Stimulated activated effector memory CD8-positive, alpha-beta T cell treated with anti-CD3 and anti-CD28 coated beads, Interleukin-12 subunit alpha, Interleukin-12 subunit beta, amount 100 ng/mL, for 72 hours (primary cell): ENCODE data around the gene DNM2.

Source experiments
- ATAC-seq: fragments of 150-1000 bp; cut with Tn5 transposase; 2 replicates; pipeline ENCODE4 v1.10.0; 2021
- DNase-seq, 2 donors: peaks; one replicate each; pipeline ENCODE4 v3.0.0; 2021 to 2022; ENCODE audit warnings: low spot score in 2 of 2
- H3K27ac Mint-ChIP-seq: one replicate; pipeline ENCODE4 v1.8.0; 2022; ENCODE audit warnings: mild to moderate bottlenecking, mixed read lengths
- H3K36me3 Mint-ChIP-seq: one replicate; pipeline ENCODE4 v1.8.0; 2022; ENCODE audit warnings: mild to moderate bottlenecking, mixed read lengths
- H3K4me1 Mint-ChIP-seq: one replicate; pipeline ENCODE4 v1.8.0; 2022; ENCODE audit warnings: mixed read lengths
- H3K4me3 Mint-ChIP-seq: one replicate; pipeline ENCODE4 v1.8.0; 2022; ENCODE audit warnings: mild to moderate bottlenecking, mixed read lengths
- H3K9me3 Mint-ChIP-seq: one replicate; pipeline ENCODE4 v1.8.0; 2022; ENCODE audit warnings: mixed read lengths

The DNM2 gene

DNA sequence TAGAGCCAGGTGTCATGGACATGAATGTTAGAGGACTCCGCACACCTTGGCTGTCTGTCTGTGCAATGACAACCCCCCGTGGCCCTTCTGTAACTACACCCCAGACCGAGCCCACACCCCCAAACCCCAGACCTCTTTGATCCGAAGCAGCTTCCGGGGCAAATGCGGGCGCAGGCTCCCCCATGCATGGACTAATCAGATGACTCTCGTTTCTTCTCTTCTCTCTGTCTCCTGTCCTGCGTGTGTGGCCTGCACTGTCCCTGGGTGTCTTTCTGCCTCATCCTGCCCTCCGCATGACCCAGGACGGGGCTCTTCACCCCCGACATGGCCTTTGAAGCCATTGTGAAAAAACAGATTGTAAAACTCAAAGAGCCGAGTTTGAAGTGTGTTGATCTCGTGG, 79.2 kb downstream of the DNM2 start:
- Mint-ChIP-seq H3K4me3 (peak overlapping the region; percentile 76), H3K4me1 (peaks cover 71% of the 10 kb centered on the region), H3K36me3 (peaks cover 92% of the 10 kb centered on the region), H3K27ac (peak overlapping the region; percentile 94), H3K9me3 (no peaks in the 10 kb centered on the region)
- peak in 1 of 2 donors; percentile 78 for DNase-seq
- peak; percentile 68 for ATAC-seq

DNA sequence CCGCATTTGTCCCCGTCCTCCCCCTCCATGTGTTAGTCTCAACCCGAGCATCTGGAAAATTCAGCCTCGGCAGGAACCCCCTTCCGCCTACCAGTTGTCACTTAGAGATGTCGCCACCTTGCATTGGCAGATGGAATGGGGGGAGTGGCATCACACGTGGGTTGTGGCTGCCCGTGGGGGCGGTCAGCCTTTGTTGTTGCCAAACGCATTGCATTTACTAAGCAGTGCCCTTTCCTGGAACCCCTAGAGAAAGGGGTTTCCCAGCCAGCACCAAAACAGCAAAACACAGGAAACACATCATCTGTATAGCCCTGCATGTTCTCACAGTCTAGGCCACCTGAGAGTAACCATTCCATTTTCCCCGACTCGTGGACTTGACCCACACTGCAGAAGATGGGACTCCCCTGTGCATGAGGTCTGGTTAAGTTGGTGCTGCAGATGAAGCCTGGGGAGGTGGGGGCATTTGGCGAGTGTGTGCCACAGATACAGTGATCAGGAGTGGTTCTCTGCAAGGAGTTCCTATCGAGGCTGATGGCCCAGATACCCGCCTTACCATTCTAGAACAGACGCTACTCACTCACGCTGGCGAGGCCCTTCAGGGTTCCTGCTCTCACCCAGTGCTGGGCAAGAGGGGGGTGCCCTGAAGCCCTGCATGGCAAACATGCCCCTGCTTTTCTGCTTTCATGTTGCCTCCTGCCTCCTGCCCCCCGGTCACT, 79.8 kb downstream of the DNM2 start:
- Mint-ChIP-seq H3K9me3 (no peaks in the 10 kb centered on the region), H3K36me3 (peaks cover 92% of the 10 kb centered on the region), H3K4me3 (peak overlapping the region; percentile 76), H3K27ac (peak overlapping the region; percentile 94), H3K4me1 (peaks cover 71% of the 10 kb centered on the region)
- DNase-seq (peak; percentile 86 to 98), ATAC-seq (peak; percentile 94)

DNA sequence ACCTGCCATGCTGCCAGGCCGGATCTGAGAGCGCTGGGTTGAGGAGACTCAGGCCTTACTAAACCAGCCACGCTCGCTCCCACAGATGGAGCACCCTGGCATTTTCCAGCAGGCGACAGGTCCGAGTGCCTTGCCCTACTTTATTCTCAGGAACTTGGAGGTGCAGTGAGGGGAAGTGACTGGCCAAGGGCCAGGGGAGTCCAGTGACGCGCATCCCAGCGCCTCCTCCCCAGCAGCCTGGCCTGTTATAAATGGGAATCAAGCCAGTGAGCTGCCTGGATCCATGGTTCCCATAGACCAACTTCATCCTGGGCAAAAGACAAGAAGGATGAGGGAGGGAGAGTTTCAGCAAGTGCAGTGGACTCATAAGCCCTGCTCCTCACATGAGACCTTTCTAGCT, 82.6 kb downstream of the DNM2 start:
- no peaks in the 10 kb centered on the region for H3K9me3 Mint-ChIP-seq
- ATAC-seq (no peak), DNase-seq (no peak)
- H3K4me3 Mint-ChIP-seq, result peak overlapping the region; percentile 76
- peaks cover 92% of the 10 kb centered on the region for H3K36me3 Mint-ChIP-seq
- peaks cover 57% of the 10 kb centered on the region for H3K4me1 Mint-ChIP-seq
- peak overlapping the region; percentile 94 for H3K27ac Mint-ChIP-seq

DNA sequence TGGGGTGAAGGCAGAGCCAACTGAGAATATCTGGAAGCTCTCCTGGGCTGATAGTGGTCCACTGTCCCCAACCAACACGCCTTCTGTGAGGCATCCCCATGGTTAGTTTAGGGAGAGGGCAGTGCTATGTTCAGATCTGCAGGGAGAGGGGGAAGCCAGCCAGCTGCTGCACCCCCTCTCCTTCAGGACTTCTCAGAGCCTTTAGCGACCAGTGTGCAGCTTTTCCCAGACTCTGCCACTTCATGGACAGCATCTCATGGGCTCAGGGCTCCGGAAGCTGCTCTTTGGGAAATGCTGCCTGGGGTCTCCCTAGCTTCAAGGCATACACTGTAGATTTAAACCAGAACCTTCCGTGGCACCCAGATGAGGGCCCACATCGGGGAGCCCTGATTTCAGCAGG, 84.6 kb downstream of the DNM2 start:
- no peaks in the 10 kb centered on the region for H3K9me3 Mint-ChIP-seq
- no peak for DNase-seq
- H3K4me1 Mint-ChIP-seq, result peaks cover 38% of the 10 kb centered on the region
- no peak overlapping the region for H3K4me3 Mint-ChIP-seq
- peaks cover 90% of the 10 kb centered on the region for H3K36me3 Mint-ChIP-seq
- peak overlapping the region; percentile 91 for H3K27ac Mint-ChIP-seq
- no peak for ATAC-seq

DNA sequence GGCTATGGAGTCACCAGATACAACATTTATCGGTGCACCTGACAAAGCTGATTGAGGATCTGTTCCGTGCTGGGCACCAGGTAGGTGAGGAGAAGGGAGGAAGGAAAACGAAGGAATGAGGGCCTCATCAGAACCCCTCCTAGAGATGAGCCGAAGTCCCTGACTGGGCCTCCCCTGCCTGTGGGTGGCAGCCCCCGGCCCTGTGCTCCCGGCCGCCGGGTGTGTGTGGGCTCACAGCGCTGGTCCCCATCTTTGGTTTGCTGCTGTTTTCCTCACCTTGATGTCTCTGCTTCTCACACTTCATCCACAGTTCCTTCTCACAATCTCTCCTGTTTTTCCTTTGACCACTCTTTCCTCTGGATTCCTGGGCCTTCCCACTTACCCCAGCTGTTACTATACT, 85.4 kb downstream of the DNM2 start:
- no peak overlapping the region for H3K4me3 Mint-ChIP-seq
- peaks cover 90% of the 10 kb centered on the region for H3K36me3 Mint-ChIP-seq
- no peak for ATAC-seq
- H3K27ac Mint-ChIP-seq, result peak overlapping the region; percentile 91
- peaks cover 35% of the 10 kb centered on the region for H3K4me1 Mint-ChIP-seq
- no peak for DNase-seq
- no peaks in the 10 kb centered on the region for H3K9me3 Mint-ChIP-seq

DNA sequence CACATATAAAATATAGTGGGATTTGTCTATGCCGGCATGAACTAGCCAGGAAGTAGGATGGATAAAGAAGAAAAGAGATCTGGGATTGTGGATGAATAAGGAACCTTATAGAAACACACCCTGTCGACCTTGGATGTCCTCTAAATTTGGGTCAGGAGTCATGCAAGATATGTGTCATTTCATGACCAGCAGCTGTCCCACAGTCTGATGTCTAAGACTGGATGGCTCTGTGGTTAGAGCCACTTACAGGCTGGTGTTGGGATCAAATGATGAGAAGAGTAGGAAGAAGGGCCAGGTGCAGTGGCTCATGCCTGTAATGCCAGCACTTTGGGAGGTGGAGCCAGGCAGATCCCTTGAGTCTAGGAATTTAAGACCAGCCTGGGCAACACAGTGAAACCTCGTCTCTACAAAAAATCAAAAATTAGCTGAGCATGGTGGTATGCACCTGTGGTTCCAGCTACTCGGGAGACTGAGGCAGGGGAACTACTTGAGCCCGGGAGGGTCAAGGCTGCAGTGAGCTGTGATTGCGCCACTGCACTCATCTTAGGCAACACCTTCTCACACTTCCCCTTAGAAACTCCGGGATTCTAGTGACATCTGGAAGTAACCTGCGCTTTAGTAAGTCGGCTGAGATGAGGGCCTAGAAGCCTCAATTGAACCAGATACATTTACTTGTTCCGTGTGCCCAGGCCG, 87.3 kb downstream of the DNM2 start:
- H3K36me3 Mint-ChIP-seq, result peaks cover 96% of the 10 kb centered on the region
- ATAC-seq (no peak), DNase-seq (no peak)
- H3K4me3 Mint-ChIP-seq, result no peak overlapping the region
- H3K9me3 Mint-ChIP-seq, result peaks cover 3% of the 10 kb centered on the region
- peak overlapping the region; percentile 73 for H3K27ac Mint-ChIP-seq
- H3K4me1 Mint-ChIP-seq, result peaks cover 35% of the 10 kb centered on the region

DNA sequence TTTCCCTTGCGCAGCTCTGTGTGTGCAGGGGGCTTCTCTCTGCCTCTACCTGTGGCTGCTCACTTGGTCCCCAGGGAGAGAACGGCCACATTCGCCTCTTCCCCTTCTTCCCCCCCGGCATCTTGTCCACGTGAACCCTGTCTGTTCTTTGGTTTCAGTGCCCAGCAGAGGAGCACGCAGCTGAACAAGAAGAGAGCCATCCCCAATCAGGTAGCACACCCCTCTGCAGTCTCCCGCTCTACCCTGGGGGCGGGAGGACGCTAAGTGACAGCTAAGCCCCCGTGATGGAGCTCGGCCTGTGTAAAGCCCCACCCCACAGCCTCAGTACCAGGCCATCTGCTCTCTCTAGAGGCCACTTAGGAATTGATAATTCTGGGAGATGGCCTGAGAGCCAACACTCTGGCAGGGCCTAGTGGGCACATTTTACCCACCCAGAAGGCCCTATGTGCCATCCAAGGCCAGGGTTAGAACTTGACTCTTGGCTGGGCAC, 87.9 kb downstream of the DNM2 start:
- H3K36me3 Mint-ChIP-seq, result peaks cover 96% of the 10 kb centered on the region
- ATAC-seq (no peak), DNase-seq (no peak)
- peaks cover 3% of the 10 kb centered on the region for H3K9me3 Mint-ChIP-seq
- peaks cover 37% of the 10 kb centered on the region for H3K4me1 Mint-ChIP-seq
- peak overlapping the region; percentile 73 for H3K27ac Mint-ChIP-seq
- no peak overlapping the region for H3K4me3 Mint-ChIP-seq

DNA sequence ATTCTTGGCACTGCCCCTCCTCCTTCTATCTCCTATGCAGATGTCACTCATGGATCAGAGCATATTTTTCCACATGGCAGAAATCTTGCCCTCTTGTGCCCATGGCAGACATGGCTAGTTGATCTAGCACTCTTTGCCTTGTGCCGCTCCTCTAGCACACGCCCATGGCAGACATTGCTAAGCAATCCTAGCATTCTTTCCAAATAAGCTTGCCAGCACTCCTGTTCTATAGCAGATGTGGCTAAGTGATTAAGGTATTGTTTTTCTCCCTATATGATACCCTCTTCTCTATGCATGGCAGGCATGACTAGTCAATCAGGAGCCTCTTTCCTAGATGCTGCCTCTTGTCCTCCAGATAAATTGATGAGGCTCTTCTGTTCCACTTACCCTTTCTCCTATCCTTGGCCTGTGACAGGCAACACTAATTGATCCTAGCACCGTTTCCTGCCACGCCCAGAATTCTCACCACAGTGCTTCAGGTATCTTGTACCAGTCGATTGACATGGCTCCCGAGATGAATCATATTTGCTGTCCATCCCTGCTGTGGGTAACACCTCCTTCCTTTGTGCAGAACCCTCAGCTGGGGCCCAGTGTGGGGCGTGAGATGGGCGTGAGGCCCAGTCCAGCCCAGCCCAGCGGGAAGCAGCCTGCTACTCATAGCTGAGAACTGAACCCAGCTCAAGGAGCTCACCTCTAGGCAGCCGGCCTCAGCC, 91.2 kb downstream of the DNM2 start:
- Mint-ChIP-seq H3K9me3 (peaks cover 3% of the 10 kb centered on the region), H3K4me3 (peak overlapping the region; percentile 51), H3K36me3 (peaks cover 85% of the 10 kb centered on the region), H3K27ac (peak overlapping the region; percentile 99), H3K4me1 (peaks cover 53% of the 10 kb centered on the region)
- ATAC-seq (peak; percentile 73), DNase-seq (peak in 1 of 2 donors; percentile 86)

DNA sequence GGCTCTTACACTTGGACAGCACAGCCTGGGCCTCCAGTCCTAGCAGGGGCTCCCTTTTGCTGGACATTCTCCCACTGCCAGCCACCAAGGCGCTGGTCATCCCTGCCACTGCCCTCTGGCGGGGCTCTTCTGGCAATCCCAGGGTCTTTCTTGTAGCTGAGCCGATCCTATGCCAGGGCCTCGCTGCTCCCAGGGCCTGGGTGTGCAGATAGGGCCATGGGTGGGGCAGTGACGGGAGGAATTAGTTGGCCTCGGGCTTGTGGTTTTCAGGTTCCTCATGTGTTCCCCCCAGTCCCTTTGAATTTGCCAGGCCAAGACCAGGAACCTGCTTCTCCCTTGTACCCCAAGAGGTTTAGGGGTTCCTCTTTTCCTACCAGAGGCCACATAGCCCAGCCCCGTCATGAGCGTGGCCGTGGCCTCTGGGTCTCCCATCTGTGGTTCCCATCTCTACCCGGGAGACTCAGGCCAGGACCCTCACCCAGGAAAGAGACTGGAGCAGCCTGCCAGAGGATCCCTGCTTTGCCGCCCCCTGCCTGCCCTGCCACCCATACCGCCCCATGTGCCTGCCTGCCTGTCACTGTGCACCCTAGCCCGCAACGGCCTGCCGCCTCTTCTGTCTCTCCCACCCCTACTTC, 91.9 kb downstream of the DNM2 start:
- no peak for DNase-seq
- H3K36me3 Mint-ChIP-seq, result peaks cover 85% of the 10 kb centered on the region
- peaks cover 3% of the 10 kb centered on the region for H3K9me3 Mint-ChIP-seq
- peak overlapping the region; percentile 51 for H3K4me3 Mint-ChIP-seq
- peaks cover 58% of the 10 kb centered on the region for H3K4me1 Mint-ChIP-seq
- peak overlapping the region; percentile 99 for H3K27ac Mint-ChIP-seq
- ATAC-seq, result no peak

DNA sequence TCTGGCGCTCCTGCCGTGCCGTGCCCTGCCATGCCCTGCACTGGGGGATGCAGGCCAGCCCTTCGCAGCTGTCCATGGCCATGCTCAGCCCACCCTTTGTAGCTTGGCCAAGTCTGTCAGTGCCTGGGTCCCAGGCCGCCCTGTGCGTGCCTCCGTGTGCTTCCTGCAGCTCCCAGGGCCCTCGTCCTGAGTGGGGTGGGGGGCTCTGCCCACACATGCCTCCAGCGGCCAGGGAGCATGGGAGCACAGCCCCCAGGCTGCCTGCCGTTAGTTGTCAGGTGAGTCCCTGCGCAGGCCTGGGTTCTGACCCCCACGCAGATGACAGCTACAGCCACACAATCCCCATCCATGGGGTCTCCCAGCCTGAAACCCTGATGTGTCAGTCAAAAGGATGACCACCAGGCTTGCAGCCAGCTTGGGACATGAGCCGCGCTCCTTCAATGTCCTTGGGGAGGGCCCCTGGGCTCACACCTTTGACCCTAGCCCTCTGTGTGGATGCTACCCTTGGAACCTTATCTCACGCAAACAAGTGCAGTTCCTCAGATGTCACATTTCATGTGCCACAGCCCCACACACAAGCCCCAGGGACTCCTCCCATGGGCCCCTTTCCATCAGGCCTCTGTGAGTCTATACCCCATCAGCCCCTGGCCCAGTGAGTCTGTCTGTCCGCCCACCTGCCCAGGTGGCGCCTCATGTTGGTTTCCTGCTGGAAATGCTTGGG, 93.7 kb downstream of the DNM2 start:
- ATAC-seq, result no peak
- H3K27ac Mint-ChIP-seq, result peak overlapping the region; percentile 99

DNA sequence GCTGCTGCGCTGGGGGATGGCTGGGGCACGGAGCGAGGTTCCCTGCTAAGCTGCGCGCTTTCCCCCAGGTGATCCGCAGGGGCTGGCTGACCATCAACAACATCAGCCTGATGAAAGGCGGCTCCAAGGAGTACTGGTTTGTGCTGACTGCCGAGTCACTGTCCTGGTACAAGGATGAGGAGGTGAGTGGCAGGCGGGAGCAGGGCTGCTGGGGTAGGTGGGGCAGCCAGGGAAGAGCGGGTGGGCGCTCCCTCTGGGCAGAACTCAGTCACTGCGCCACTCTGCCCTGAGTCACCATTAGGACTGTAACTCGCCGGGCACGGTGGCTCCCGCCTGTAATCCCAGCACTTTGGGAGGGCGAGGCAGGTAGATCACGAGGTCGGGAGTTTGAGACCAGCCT, 94.3 kb downstream of the DNM2 start:
- ATAC-seq, result no peak
- H3K27ac Mint-ChIP-seq, result peak overlapping the region; percentile 99

More for the DNA sequence above, 93.7 kb downstream of the DNM2 start:
- H3K4me3 Mint-ChIP-seq, result no peak overlapping the region
- H3K36me3 Mint-ChIP-seq, result peaks cover 77% of the 10 kb centered on the region
- H3K4me1 Mint-ChIP-seq, result peaks cover 66% of the 10 kb centered on the region
- peaks cover 3% of the 10 kb centered on the region for H3K9me3 Mint-ChIP-seq
- DNase-seq, result no peak

DNA sequence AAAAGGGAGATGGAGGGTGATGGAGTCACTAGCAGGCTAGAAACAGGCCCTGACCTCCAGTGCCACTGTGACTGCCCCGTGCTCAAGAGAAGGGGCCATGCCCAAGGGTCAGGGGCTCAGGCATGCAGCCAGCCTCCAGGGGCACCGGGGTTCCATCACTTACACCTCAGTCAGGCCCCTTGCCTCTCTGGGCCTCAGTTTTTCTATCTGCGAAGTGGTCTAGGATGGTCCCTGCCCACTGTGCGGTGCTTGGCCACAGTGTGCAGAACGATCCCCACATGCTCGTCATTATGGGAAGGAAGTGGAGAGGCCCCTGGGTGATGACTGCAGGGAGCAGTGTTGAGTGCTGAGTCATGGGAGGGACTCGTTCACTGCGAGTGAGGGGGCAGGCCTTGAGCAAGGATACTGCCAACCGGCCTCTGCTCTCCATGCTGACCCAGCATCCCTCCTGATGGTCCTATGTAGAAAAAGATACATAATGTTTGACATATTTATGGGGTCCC, 95.1 kb downstream of the DNM2 start:
- Mint-ChIP-seq H3K36me3 (peaks cover 66% of the 10 kb centered on the region), H3K9me3 (peaks cover 3% of the 10 kb centered on the region), H3K27ac (peak overlapping the region; percentile 99), H3K4me1 (peaks cover 65% of the 10 kb centered on the region), H3K4me3 (peak overlapping the region; percentile 47)
- ATAC-seq (peak; percentile 93), DNase-seq (peak; percentile 53 to 82)

More for the DNA sequence above, 94.3 kb downstream of the DNM2 start:
- Mint-ChIP-seq H3K9me3 (peaks cover 3% of the 10 kb centered on the region), H3K4me1 (peaks cover 66% of the 10 kb centered on the region), H3K36me3 (peaks cover 74% of the 10 kb centered on the region), H3K4me3 (peak overlapping the region; percentile 47)
- DNase-seq, result no peak

DNA sequence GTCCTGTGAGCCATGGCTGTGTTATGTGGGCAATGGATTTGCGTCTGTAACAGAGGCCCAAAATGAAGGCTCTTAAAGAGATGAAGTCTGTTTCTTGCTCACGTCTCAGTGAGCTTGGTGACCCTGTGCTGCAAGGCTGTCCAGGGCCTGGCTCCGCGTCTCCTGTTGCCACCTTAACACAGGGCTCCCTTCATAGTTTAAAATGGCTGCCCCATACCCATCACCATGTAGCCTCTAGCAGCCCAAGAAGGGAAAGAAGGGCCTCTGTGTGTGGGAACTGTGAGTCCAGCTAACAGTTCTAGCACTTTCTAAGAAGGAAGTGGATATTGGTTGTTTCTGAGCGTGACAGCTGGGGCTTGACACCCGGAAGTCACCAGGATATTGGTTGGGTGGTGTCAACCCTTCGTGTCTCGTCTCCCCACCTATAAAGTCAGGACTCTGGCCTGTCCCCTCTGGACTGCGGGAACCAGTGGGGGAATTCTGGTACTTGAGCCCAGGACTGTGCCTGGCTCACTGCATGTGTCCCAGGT, 97.2 kb downstream of the DNM2 start:
- peak overlapping the region; percentile 72 for H3K27ac Mint-ChIP-seq

DNA sequence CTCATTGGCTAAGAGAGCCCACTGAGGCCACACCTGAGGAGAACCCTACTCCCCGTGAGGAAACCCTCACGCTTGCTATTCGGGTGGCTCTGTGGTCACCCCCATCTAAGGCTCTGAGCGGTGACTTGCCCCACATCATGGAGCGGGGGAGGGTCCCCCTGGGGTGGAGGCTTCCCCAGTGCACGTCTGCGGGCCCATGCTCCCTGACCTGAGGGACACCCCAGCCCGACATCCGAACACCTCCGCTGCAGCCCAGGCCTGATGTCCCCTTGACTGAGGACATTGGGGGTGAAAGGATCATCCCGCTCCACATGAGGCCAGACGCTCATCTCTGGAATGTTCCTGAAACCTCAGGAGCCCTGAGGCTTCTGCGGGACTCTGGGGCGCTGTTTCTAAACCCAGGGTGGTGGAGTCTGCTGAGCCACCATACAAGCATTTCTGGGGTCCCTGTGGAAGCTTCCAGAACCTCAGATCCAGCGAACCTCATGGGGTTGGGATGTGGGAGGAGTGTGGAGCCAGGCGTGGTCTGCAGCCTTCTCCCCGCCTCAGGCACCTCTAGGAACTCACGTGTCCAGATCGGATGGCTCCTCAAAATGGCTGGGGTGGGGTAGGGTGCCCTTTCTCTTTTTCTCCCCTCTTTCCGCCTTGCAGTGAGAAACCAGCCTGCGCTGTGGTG, 98.2 kb downstream of the DNM2 start:
- H3K4me1 Mint-ChIP-seq, result peaks cover 51% of the 10 kb centered on the region
- DNase-seq (no peak), ATAC-seq (no peak)
- H3K4me3 Mint-ChIP-seq, result no peak overlapping the region
- H3K27ac Mint-ChIP-seq, result peak overlapping the region; percentile 72
- peaks cover 66% of the 10 kb centered on the region for H3K36me3 Mint-ChIP-seq
- no peaks in the 10 kb centered on the region for H3K9me3 Mint-ChIP-seq

More for the DNA sequence above, 97.2 kb downstream of the DNM2 start:
- Mint-ChIP-seq H3K36me3 (peaks cover 64% of the 10 kb centered on the region), H3K4me3 (no peak overlapping the region), H3K4me1 (peaks cover 53% of the 10 kb centered on the region), H3K9me3 (no peaks in the 10 kb centered on the region)
- DNase-seq, result no peak
- no peak for ATAC-seq
